Activated T-cell treated with anti-CD3 and anti-CD28 coated beads for 1 hour (primary cell): ENCODE measurements around the gene CARD10.
A peak's percentile ranks its signal among the peaks of the same experiment; 100 is the strongest.
"Not testable (repeated sequence)": the region's sequence is repeated elsewhere in the genome, so short reads cannot be mapped to it uniquely, and the experiment has no call there.

Source experiments
- DNase-seq: peaks from one replicate; pipeline ENCODE4 v3.0.0-alpha.2; 2020; ENCODE audit warnings: low read depth

Gene CARD10

DNA sequence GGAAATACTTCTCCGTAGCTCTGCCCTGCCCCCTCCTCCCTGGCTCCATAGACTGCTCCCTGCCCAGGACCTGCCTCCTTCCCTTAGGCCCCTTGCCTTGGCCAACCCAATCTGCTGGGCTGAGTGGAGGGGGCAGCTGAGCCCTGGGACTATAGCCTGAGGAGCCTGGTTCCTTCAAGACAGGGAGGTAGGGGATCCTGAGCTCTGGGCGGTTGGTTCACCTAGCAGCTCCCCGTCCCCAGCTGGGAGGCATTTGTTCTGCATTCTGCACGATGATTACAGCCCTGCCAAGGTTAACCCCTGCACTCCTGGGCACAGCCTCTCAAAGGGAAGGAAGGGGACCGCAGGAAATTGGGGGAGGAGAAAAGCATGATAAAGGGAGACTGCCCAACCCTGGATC lies 37.5 kb upstream of the CARD10 start:
- no peak for DNase-seq

DNA sequence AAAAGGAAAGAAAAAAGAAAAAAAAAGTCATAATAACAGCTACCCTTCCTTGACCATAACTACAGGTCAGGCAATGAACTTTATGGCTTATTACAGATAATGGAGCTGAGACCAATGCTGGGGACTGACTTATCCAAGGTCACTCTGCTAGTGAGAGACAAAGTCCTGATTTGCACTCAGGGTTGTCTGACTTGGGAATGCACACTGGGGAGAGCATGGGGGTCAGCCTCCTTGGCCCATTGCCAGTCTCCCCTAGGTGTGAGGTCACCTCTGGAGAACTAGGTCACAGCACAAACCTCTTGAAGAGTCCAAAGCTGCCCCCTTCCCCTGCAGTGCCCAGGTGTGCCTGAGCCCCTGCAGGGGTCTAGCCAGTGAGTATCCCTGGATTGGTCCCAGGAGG lies 35.8 kb upstream of the CARD10 start:
- DNase-seq, result no peak

DNA sequence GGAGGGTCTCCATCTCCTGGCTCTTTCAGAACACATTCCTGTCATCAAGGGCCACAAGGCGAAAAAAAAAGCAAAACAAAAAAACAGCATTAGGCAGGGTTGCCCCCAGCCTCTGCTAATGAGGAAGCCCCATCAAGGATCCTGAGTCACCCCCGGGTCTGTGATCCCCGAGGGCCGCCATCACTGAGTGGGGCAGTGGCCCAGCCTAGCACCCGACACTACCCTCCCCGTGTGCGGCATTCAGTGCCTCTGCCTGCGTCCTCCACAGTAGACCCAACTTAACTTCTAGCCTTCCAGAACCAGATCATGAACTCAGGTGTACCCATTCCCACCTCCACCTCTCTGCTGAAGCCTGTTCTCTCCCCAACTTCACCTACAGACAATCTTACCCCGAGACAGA lies 34.5 kb upstream of the CARD10 start:
- no peak for DNase-seq

DNA sequence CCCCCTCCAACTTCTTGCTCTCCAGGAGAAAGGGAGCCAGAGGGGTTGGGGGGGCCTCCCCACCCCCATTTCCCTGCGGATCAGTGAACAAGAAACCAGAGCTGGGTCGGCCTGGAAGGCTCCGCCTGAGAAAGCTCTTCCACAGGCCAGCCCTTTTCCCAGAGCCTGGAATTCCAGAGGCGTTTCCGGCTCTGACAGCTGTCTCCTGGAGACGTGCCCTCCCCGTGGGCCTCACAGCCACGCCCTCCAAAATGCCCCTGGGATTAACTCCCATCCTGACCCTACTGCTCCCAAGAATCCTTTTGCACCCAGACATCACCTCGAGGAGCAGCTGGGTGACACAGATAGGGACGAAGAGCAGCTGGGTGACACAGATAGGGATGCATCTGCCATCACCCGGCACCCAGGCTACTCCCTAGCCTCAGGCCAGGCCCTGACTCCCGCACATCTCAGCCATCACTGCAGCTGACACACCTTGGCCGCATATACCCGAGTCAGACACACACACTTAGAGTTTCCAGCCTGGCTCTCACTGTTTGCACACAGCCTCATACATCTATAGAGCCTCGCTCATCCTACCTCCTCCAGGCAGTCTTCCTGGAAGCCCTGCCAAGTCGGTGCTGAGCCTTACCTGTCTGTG lies 33.4 kb upstream of the CARD10 start:
- no peak for DNase-seq

DNA sequence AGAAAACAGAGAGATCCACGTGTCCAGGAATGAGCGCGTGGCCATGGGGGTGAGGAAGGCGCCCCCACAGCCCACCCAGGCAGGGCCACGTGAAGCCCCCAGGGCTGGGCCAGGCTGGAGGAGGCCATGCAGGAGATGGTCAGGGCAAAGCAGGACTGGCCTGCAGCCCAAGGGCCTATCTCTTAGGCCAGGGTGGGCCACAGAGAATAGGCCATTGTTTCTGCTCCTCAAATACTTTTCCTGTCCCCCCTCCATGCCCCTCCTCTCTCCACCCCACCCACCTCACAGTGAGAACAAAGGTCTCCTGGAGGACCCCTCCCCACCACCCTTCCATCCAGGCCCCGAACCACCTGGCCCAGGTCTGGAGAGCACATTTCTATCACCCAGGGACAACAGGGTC lies 32.8 kb upstream of the CARD10 start:
- DNase-seq, result no peak

DNA sequence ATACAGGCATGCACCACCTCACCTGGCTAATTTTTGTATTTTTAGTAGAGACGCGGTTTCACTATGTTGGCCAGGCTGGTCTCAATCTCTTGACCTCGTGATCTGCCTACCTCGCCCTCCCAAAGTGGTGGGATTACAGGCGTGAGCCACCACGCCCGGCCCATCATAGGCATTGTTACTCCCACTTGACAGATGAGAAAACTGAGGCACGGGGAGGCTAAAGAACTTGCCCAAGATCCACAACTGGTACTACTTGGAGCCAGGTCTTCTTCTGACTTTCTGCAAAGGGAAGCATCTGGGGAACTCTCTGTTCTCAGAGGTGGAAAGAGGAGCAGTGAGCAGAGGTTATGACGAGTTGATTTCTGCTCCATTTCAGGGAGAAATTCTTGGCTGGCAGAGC lies 31.7 kb upstream of the CARD10 start:
- not testable (repeated sequence) for DNase-seq

DNA sequence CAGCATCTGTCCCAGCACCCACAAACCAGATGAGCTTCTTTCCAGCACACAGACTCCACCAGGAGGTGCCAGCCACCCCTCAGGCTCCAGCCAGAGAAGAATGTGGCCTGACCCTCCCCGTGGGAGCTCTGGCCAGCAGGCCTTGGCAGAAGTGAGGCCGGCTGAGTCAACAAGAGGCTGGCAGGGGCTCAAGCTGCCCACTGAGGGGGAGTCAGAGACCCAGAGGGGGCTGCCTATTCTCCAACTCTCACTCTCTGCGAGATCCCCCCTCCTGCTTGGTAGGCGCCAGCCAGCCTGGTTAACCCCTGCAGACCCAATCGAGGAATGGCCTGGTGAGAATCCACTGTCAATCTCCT lies 30.5 kb upstream of the CARD10 start:
- no peak for DNase-seq

DNA sequence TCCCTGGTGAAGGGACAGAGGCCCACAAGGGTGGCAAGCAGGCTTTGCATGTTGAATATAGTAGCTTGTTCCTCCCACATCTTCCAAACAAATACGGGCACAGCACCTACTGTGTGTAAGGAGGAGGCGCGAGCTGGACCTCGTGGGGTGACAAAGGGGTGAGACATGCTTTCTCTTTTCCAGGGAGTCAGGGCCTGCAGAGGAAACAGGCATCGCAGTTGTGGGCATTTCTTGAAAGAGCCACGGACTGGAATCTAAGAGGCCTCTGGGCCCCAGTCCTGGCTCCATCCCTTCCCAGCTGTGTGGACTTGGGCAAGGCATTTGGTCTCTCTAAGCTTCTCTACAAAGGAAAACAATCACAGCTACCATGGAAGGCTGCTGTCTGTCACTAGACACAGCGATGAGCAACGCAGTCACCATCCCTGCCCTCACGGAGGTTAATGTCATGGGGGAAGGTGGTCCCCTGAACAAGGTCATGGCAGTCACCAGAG lies 28.1 kb upstream of the CARD10 start:
- no peak for DNase-seq

DNA sequence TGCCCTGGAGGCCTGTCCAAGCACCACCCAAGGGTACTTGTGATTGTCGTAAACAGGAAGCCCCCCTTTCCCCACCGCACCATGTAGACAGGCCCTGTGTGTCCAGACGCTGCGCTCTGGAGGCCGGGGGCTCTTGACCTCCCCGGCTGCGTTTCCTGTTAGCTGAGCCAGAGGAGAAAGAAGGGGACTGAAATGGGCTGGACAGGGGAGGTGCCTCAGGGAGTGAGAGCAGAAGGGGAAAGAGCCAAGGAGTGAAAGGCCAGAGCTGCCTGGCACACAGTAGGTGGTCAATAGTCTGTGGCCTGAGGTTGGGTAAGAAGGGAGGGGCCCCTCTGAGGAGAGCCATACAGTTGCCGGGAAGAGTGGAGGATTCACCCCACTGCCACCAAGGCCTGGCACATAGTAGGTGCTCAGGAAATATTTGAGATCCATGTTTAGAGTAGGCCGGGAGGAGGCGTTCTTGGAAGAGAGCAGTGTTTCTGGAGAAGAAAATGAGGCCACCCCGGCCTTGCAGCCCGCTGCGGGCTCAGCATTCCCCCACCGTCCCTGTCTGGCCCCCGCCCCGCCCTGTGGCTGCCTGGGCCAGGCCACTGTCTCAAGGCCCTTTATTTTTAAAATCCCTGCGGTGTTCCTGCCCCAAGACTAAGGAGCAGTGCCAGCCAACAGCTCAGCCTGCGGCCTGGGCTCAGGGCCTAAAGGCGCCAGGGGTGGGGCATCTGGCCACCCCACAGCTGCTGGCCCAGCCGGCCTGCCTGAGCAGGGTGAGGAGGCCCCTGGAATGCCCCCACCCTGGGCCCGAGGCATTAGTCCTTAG lies 27.4 kb upstream of the CARD10 start:
- no peak for DNase-seq

DNA sequence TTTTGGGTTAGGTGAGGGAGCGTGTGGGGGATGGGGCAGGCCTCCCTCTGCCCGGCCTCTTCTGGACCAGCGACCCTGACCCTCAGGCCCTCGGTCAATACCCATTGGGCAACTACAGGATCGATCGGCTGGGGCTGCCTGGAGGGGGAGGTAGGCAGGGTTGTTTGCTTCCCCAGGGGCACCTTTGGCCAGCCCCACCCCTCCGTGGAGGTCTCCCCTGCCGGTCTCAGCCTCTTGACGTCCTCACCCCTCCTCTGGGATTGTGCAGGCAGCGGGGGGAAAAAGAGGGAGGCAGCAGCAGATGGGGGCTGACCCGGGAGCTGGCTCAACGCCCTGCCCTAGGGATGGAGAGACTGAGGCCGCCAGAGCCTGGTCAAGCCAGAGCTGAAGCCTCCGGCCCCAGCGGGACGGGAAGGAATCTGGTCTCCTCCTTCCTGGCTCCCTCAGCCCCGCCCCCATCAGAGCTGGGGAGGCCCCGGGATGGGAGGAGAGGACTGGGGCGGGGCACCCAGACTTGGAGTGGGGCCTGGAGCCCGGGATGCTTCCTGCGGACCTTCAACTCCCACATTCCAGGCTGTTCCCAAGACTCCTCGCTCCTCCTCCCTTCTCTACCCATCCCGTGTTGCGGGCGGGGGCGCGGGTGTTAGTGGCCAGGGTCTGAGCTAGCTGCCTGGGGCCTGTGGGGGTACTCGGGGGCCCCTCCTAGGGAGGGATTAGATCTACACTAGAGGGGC lies 26.7 kb upstream of the CARD10 start:
- DNase-seq, result no peak

DNA sequence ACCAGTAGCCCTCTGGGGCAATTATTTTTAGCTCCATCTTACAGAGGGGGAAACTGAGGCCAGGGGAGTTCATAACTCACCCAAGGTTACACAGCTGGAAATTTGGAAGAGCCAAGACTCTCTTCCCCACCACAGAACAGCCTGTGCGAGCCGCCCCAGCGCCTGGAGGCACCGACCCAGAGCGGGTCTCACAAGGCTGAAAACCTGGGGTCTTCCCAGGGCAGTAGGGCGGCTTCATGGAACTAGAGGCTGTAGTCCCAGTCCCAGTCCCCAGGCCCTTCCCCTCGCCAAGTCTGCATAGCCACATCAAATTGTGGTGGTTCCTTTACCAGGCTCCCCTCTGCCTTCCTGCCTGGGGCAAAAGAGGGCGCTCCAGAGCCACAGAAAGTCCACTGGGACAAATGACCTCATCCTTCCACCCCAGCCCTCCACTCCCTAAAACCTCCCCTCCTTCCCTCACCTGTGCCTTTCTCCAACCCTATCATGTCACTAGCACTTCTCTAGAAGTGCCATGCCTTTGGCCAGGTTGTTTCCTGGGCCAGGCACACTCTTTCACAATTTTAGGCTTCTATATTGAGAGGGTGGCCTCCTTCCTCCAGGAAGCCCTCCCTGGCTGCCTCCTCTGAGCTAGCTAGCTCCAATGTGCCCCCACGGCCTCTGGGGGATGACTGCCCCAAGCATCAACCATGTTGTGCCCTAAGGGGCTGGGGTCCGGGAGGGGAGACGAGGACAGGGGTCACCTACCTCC lies 25.9 kb upstream of the CARD10 start:
- peak; percentile 35 for DNase-seq

DNA sequence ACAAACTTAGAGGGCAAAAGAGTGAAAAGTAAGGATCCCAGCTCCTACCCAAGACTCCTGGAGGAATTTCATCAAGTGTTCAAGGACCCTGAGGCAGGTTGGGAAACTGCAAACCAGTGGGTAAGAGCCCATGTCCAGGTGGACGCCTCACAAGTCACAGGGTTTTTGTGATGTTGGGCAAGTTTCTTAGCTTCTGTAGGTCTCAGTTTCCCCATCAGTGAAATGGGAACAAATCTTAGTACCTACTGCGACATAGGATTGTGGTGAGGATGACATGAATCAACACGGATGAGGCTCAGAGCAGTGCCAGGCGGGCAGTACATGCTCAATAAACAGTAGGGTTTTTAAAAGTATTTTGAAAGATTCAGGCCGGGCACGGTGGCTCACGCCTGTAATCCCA lies 23.7 kb upstream of the CARD10 start:
- DNase-seq, result no peak

DNA sequence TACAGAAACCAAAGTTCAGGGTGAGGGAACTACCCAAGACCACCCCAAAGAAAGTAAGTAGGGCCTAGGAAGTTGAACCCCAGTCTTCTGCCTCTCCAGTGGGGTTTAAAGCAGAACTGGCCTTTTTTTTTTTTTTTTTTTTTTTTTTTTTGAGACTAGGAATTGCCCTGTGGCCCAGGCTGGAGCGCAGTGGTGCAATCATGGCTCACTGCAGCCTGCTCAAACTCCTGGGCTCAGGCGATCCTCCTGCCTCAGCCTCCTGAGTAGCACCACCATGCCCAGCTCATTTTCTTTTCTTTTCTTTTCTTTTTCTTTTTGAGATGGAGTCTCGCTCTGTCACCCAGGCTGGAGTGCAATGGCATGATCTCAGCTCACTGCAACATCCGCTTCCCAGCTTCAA lies 23.2 kb upstream of the CARD10 start:
- not testable (repeated sequence) for DNase-seq

DNA sequence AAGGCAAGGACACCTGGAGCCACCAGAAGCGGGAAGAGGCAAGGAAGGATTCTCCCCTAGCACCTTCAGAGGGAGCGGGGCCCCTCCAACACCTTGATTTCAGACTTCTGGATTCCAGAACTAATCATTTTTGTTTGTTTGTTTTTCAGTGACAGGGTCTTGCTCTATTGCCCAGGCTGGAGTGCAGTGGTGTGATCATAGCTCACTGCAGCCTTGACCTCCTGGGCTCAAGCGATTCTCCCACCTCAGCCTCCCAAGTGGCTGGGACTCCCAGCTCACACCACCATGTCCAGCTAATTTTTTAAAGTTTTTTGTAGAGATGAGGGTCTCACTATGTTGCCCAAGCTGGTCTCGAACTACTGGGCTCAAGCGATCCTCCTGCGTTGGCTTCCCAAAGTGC lies 20.6 kb upstream of the CARD10 start:
- not testable (repeated sequence) for DNase-seq

DNA sequence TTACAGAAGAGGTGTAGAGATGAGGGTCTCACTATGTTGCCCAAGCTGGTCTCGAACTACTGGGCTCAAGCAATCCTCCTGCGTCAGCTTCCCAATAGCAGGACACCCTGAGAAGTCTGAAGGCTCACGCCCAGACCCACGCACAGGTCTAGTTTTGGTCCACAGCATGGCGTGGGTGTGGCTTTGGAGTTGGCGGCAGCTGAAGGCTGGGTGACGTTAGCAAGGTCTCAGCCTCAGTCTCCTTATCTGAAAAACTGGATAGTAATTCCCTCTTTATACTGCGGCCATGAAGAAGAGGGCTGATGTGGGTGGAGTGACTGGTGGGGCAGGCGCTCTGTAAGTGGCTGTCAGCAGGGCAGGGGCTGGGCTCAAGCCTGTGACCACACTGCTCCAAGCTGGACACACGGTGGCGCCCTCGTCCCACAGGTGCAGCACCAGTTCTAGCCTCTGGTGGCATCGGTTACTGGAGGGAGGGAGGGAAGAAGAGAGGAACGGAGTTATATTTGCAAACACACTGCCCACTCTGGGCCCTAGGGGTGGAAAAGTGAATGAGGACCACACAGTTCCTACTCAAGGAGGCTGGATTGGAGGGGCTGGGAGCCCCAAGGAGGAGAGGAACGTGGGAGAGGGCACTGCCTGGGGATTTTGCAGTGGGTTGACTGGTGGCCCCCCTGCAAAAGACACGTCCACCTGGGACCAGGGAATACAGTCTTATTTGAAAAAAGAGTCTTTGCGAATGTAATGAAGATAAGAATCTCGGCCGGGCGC lies 19.6 kb upstream of the CARD10 start:
- DNase-seq, result peak; percentile 88

DNA sequence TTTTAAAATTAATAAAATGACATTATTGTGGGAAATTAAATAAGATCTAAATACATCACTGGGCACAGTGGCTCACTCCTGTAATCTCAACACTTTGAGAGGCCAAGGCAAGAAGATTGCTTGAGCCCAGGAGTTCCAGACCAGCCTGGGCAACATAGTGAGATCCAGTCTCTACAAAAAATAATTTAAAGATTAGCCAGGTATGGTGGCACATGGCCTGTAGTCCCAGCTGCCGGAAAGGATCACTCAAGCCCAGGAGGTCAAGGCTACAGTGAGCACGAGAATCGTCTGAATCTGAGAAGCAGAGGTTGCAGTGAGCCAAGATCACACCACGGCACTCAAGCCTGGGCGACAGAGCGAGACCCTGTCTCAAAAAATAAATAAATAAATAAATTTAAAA lies 15.9 kb upstream of the CARD10 start:
- DNase-seq, result no peak

DNA sequence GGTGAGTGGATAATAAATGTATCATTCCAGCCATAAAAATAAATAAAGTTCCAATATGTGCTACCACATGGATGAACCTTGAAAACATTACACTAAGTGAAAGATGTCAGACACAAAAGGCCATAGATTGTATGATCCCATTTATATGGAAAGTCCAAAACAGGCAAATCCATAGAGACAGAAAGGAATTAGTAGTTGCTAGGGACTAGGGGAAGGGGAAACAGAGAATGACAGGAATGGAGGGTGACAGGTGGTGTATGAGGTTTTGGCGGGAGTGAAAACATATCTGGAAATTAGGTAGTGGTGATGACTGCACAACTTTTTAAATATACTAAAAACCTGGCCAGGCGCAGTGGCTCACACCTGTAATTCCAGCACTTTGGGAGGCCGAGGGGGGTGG lies 15.2 kb upstream of the CARD10 start:
- DNase-seq, result no peak

DNA sequence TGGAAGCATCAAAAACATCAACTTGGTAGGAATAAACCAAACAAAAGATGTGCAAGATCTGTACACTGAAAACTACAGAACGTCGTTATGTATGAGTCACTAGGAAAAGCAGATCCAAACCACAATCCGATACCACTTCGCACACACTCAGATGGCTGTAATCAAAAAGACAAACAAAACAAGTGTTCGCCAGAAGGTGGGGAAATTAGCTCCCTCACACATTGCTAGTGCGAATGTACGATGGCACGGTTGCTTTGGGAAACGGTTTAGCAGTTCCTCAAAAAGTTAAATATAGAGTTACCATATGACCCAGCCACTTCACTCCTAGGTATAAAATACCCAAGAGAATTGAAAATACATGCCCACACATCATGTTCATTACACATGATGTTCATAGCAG lies 14.8 kb upstream of the CARD10 start:
- DNase-seq, result no peak

DNA sequence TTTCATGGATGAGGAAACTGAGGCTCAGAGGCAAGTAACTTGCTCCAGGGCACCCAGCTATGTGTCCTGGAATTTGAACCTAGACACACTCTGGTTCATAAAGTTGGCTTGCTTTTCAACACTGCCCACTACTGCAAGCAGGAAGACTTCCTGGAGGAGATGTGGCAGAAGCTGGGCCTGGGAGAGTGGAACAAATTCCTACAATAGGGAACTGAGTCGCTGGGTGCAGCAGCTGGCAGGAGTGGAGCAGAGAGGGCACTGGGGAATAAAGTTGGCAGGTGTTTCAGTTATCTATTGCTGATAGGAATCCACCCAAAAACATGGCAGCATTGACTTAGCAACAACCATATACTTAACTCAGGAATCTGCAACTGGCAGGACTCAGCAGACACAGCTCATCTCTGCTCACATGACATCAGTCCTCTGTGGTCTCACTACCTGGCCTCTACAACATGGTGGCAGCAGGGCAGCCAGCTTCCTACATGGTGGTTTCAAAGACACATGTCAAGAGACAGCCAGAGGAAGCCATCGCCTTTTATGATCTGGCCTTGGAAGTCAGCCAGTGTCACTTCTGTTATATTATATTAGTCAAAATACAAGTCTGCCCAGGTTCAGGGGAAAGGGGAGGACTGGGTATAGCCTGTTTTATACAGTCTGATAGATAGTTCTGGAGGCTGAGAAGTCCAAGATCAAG lies 10.6 kb upstream of the CARD10 start:
- DNase-seq, result no peak

DNA sequence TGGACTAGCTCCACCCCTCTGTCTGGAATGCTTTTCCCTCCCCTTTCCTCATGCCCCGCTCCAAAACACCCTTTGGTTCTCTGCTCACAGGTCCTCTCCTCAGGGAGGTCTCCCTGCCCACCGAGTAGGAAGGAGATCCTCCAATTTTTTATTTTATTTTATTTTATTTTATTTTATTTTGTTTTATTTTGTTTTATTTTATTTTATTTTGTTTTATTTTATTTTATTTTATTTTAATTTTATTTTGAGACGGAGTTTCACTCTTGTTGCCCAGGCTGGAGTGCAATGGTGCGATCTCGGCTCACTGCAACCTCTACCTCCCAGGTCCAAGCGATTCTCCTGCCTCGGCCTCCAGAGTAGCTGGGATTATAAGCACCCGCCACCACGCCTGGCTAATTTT lies 8.7 kb upstream of the CARD10 start:
- not testable (repeated sequence) for DNase-seq
